NCI-H2196 (cell line): ENCODE data around the gene MMP13.
"Not testable (repeated sequence)": the region's sequence is repeated elsewhere in the genome, so short reads cannot be mapped to it uniquely, and the experiment has no call there.

Experiments
- DNase-seq: peaks from one replicate; lab custom pipeline; 2025; ENCODE audit not compliant: unreplicated experiment; lab: John Stamatoyannopoulos, UW

The MMP13 gene

DNA sequence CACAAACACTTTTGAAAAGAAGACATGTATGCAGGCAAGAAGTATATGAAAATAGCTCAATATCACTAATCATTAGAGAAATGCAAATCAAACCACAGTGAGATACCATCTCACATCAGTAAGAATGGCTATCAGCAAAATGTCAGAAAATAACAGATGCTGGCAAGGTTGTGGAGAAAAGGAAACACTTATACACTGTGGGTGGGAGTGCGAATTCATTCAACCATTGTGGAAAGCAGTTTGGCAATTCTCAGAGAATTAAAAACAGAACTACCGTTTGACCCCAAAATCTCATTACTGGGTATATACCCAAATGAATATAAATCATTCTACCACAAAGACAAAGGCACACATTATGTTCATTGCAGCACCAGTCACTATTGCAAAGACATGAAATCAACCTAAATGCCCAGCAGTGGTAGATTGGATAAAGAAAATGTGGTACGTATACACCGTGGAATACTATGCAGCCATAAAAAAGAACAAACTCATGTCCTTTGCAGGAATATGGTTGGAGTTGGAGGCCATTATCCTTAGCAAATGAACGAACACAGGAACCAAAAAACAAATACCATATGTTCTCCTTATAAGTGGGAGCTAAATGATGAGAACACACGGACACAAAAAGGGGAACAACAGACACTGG, 18.5 kb downstream of the MMP13 start:
- DNase-seq, result no peak

DNA sequence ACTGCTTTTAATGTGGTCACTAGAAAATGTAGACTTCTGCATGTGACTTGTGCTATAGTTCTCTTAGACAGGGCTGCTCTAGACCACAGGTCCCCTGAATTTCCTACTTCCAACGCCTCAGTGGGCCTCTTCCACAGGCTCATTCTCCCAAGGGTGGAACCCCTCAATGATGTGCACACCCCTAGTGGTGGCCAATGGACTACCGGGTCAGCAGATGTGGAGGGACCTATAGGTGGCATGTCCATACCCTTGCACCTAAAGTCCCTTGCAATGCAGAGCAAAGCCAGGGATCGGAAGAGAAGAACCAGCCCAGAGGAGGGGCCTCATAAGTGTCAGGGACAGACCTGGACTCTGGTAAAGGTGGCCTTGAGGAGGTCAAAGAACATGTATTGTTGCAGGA, 20.0 kb downstream of the MMP13 start:
- no peak for DNase-seq

DNA sequence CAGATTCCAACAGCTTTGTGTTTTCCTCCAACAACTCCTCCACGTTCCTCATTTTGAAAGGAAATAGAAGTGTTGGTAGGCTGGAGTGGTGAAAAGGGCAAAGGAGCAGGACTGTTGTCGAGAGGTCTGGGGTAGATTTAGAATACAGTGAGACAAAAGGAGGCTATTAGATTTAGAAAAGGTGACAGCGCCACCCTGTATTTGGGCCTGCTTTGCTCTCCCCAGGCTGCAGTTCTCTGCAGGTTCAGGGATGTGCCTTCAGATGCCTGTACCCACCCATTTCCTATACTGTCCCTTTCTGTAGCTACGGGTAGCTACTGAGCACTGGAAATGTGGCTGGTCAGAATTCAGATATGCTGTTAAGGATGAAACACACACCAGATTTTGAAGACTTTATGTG, 20.8 kb downstream of the MMP13 start:
- no peak for DNase-seq

DNA sequence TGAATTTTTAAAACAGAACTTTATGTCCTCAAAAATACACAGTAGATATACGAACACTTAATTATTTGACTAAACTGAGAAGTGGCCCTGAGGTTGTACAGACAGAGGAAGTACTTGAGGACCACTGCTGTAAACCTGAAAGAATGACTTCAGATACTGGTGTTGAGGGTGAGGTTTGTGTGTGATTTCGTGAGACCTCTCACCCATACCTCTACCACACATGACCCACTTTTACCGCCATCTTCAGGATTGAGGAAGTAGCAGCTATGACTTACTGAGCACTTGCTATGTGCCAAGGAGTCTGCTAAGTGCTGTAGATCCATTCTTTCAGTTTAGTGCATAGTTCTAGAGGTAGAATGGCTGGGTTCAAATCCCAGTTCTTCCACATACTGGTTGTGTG, 21.9 kb downstream of the MMP13 start:
- no peak for DNase-seq

DNA sequence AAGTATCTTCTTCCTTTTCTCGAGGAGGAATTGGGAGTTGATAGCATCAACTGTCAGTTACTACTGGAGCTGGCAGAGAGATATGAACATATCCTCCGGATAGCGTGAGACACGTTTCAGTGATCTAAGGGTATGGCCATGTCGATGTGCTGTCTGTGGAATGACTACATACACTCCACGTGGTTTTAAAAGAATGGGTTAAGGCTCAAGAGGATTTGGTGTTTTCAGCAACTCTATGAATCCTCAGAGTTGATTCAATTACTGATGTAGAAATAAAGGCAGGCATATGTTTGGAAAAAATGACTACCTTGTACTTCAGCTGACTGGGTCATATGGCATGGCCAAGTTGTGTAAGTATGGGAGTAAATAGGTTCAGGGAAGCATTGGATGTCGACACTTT, 22.9 kb downstream of the MMP13 start:
- DNase-seq, result no peak

DNA sequence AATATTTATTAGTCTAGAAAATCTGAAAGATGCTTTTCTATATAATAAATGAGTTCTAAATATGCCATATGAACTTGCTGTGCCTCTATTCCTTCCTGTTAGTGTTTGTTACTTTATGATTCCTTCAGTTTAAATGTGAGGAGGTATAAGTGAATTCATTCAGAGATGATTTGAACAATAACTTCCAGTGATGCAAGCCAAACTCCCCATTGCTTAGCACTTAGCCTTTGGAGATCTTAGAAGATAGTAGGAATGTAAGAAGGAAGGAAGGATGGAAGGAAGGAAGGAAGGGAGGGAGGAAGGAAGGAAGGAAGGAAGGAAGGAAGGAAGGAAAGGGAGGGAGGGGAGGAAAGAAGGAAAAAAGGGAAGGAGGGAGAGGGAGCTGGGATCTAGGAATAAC, 25.1 kb downstream of the MMP13 start:
- DNase-seq, result no peak

DNA sequence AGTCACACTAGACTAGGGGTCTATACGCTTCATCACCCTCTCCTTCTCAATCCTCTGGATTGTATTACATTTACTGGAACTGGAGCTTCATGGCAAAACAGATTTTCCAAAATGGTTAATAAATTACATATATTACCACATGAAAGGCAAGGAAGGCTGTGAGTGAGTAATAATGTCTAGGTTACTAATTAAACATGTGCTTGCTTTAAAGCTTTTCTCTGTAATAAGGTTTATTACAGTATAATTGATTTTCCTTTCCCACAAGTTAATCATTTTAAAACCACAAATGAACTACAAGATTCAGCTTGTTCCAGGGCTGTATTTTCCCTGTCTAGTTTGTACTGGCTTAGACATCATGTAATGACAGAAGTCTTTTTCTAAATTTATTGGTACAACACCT, 25.6 kb downstream of the MMP13 start:
- DNase-seq, result no peak

DNA sequence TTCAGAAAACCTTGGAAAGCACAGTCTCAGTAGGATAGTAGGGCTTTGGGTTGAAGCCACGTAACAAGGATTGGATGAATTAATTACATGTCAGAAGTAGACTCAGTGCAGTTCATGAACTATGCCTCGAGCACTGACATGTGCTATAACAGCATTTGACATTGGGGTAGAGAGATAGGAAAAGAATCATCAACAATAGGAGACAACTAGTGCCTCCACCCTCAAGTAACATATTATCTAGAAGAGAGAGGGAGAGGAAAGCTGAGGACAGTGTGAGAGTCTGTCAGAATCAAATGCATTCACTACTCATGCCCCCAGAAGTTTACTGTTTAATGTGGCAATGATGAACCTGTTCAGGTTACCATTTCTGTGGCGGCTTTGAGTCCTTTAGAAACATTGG, 26.4 kb downstream of the MMP13 start:
- DNase-seq, result no peak

DNA sequence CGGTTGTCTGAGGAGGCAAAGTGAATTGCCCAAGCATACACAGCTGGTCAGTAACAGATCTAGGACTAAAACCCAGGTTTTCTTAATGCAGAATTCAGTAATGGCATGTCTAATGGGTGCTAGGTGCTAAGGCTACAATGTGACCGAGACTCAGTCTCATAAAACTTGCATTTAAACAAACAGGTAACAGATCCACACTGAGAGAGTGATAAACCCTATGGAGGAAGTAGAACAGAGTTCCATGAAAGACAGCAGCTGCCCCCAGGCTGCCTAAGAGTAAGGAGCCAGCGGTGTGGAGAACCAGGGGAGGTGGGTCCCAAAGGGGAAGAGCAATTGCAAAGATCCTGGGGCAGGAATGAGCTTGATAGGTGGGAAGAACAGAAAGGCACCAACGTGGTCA, 27.3 kb downstream of the MMP13 start:
- DNase-seq, result no peak

DNA sequence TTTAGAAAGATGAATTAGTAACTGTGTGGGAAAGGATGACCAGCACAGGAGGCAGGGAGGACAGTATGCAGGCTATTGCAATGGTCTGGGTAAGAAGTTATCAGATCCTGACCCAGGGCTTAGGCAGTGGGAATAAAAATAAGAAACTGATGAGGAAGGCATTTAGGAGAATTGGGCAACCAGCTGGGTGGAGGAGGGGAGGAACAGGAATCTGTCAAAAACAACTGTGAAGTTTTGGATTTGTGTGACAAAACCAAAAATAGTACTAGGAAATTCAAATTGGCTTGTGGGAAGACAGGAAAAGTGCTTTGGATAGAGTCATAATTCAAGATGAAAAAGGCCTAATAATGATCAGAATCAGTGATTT, 27.9 kb downstream of the MMP13 start:
- DNase-seq, result no peak

DNA sequence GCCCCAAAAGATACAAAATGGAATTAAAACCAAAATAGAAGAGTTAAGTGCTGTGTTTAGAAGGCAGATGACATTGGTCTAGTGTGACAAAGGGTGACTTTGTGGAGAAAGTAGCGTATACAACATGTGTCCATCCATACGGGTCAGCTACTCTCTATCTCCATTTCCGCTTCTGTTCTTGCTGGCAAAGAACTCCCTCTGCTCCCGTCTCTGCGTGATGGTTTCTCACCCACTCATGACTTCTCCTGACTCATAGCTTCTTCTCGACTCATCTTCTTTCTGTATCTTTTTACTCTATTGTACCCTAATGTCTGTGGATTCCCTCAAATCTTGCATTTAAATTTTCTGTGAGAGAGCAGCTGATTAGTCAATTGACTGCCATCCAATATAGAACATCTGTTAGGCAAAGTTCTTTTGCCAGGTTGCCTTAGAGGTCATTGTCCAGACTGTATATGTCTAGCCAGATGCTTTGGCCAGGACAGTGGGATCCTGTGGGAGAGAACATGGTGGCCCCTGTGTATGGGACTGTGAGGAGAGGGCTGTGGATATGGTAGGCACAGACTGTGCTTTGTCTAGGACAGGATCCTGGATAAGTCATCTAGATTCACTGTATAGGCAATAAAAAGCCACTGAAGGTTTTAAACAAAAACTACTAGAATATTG, 28.4 kb downstream of the MMP13 start:
- DNase-seq, result no peak

DNA sequence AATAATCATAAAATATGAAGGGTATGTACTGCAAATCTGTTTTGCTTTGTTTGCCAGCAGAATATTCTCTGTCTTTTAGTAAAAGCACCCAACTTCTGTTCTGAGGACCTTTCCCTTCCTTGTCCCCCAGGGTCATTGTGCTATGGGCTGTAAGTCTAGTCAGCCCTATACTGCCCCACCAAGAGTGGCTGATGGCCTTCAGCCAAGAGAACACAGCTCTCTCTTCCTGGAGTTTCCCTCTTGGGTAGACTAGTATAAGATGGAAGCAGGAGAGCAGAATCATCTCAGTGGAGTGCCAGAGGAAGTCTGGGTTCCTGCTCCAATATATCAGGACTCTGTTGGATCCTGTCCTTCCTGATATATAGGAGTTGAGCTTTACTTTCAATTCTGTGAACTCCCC, 29.0 kb downstream of the MMP13 start:
- no peak for DNase-seq

DNA sequence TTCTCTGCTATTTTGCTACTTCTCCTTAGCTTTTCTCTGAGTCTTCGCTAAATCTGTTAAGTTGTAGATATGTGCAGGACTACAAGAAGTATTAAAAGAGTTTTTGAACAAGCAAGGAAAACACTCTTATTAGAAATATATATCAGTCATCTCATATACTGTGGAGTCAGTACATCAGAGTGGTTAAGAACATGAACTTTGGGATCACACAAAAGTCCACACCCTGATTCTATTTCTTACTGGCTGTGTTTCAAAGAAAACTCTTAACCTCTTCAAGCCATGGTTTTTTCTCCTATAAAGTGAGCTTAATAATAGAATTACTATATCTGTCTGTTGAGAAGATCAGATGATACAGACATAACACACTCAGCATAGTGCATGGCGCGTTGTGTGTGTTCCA, 29.5 kb downstream of the MMP13 start:
- DNase-seq, result no peak

DNA sequence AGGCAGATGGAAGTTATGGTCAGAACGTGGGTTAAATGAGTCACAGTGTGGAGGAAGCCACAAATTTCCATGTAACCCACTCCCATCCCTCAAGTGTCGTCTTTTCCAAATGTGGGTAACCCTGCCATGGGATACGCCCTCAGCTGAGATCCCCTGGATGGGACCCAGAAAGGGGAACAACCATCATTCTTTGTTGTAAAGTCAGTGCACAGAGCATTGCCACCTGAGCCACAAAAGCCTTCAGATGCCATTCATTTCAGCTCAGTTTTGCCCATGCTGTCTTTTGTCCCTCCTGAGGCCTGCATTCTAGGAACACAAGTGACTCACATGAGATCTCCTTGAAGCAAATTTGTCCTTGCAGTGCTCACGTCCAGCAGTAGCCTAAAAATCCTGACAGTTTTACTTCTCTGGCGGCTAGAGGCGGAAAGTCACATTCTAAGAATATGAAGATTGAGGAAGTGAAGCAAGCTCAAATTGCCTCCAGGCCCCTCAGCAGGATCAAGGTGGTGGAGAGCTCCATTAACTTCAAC, 30.6 kb downstream of the MMP13 start:
- no peak for DNase-seq

DNA sequence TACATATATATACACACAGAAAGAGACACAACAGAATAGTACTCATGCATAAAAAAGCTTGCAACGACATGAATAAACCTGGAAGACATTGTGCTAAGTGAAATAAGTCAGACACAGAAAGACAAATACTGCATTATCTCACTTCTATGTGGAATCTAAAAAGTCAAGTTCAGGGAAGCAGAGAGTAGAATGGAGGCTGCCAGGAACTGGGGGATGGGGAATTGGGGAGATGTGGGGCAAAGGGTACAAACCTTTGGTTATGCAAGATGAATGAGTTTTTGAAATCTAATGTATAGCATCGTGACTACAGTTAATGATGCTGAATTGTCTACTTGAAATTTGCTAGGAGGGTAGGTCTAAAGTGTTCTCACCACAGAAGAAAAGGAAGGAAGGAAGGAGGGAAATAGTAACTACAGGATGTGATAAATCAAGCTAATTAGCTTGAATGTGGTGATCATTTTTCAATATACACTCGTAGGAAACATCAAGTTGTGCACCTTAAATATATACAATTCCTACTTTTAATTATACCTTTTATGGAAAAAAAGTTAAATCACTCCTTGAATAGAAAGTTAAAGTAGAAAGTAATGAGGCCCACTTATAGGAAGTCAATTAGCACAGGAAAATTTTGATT, 33.8 kb downstream of the MMP13 start:
- DNase-seq, result no peak

DNA sequence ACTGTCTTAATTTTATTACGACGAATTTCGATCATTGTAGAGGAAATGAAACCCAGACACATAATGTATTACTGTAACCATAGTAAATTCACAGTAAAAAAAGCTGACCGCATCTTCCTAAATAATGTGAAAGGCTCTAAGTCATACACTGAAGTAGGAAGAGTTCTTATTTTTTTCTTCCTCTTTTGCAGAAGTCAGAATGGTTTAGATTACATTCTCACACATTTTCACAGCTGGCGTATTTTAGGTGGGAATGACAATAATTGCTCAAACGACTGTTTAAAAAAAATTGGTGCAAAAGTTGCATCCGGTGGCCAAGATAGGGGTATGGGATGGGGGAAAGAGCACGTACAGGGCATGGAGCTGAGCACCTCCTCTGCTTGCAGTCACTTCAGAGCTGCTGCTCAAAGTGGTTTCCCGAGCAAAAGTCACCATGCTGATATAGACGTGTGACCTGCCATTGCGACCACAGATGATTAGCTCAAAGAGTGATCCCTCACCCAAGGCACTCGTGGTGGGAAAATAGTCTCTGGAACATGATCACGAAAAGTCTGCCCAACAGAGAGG, 35.3 kb downstream of the MMP13 start:
- DNase-seq, result no peak

DNA sequence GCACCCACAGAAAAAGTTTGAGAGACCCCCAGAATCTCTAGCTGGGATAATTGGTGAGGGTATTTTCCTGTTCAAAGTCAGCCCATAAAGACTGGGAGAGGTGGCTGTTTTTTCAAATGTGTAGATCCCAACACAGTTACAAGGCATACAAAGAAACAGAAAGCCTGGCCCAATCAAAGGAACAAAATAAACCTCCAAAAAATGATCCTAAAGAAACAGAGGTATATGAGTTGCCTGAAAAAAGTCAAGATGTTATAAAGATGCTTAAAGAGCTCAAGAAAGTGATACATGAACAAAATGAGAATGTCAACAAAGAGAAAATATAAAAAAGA, 40.5 kb downstream of the MMP13 start:
- no peak for DNase-seq

DNA sequence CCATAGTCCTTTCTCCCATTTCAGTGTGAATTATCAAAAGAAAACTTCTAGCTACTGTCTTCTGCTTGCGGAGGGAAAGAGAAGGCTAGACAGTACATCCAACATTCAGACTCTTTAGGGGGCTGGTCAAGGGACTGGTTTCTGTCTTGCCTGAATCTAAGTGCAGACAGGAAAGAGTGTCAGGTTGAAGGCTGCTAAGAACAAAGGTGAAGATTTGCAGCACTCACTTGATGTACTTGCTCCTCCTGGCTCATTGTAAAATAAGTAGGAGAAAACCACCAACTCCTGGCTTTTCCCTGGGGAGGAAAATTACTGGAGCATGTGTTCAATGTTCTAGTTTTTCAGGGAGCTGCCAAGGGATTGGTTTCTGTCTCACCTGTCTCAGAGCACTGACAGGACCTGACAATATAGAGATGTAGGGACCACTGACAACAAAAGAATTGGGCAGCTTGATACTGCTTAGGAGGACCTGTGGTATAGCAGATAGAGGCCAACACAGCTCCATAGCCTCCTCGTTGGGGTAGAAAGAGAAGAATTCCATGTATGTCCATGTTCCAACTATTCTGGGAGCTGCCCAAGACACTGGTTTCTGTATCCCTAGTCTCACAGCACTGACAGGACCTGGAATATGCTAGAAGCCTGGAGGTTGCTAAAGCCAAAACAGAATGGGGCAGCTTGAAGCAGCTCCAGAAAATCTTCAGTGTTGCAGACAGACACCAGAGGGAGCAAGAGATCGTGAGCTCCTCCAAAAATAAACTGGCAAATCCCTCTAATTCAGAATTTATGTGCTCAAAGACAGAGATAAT, 41.1 kb downstream of the MMP13 start:
- no peak for DNase-seq

DNA sequence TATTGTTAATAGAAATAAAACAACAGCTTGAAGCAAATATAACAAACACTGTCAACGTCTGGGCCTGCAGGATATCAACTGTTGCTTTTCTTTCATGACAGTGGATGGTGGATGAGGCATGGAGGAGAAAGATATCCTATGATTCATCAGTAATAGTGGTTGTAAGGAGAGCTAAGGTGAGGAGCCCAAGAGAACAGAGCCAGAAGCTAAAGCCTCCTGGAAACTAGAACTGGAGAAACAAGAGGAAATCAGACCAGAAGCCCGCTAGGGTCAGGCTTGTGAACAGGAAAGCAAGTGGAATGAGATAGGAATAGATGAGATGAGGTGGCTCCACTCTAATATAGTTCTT, 43.1 kb downstream of the MMP13 start:
- no peak for DNase-seq

DNA sequence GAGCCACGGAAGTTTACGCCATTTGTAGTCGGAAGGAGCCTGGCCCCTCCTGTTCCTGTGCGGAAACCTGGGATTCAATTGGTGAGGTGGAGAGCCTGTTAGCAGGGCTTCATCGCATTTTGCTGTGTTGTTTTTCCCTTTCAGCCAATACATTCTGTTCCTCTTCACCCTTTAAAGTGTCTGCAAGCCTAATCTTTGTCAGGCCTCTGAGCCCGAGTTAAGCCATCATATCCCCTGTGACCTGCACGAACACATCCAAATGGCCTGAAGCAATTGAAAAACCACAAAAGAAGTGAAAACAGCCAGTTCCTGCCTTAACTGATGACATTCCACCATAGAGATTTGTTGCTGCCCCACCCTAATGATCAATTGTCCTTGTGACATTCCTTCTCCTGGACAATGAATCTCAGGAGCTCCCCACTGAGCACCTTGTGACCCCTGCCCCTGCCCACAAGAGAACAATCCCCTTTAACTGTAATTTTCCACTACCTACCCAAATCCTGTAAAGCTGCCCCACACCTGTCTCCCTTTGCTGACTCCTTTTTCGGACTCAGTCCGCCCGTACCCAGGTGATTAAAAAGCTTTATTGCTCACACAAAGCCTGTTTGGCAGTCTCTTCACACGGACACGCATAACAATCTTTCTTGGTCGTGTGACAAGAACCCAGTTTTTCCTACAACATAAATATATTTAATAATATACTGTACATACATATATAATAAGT, 43.6 kb downstream of the MMP13 start:
- no peak for DNase-seq

DNA sequence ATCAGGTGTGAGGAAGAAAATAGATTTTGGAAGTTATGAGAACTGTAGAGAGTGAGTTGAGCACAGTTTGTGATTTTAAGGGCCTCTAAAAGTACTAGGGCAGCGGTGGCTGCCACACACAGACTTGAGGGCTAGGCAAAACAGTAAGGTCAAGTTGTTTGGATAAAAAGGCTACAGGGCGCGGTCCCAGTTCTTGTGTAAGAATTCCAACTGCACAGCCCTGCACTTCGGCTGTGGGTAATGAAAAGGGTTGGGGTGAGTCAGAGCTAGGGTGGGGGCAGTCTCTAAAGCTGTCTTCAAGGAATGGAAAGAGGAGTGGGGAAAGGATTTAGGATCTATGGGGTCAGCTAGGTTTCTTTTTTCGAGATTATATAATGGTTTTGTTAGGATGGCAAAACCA, 49.7 kb downstream of the MMP13 start:
- not testable (repeated sequence) for DNase-seq
